ENCODE measurements around the gene CES1.

GRCh38 chr16:55868980-55869379 is 36.1 kb upstream of the CES1 start:
- TF ChIP-seq EZH2 (IDR thresholded peaks at IDR 0.05) (no peak), POLR2AphosphoS5 (IDR thresholded peaks at IDR 0.05; ENCODE audit: borderline replicate concordance, low read depth, low read length) (no peak)
